Femur (tissue), 1 donor: Measurements from ENCODE around the gene PPP1R2.

Experiments
- DNase-seq: peaks from one replicate; pipeline ENCODE4 v3.0.0-alpha.2; 2017

Gene PPP1R2

GRCh38 chr3:195563317-195563716, 20.2 kb upstream of the PPP1R2 start:
- DNase-seq: no peak

DNA sequence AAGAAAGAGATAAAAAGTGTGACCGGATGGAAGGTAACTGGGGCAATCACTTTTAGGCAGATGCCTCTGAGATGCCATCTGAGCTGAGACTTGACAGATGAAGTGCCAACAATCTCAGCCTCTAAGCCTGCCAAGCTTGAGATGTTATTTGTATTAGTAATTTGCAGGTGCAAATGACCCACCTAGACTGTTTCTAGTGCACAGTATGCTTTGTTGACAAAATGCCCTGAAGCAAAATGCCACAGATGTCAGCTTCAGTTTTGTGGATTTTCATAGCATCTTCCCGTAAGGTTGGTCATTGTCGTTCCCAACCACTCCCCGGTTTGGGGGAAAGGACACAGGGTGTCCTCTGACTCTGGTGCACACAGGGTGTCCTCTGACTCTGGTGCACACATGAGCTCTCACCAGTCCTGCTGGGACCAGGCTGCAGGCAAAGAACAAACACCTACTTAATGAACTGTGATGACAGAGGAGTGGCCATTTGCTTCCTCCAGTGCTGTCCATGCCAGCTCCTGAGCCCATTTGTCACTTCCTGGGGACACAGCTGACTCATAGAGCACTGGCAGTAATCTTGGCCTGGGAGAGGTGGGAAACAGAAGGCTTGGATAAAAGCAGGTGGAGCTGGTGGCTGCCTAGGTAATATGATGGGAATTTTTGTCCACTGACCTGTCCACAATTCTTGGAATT, 16.7 kb upstream of the PPP1R2 start:
- no peak for DNase-seq

GRCh38 chr3:195558602-195559001, 15.5 kb upstream of the PPP1R2 start:
- DNase-seq: no peak

DNA sequence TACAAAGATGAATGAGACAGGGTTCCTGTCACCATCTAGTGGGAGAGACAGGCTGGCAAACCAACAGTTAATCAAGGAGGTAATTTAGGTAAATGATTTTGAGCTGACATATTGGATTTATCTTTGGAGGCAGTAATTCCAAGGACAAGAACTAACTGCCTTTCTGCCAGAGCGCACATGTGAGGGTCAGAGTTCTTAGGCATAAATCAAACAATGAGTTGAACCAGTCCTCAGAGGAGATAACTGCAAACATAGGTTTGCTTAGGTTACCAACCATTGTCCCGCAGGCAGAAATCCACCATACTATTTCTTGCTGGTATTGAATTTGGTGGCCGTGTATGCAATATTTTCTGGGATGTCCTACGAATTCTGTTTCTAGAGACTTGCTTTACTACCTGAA, 14.2 kb upstream of the PPP1R2 start:
- no peak for DNase-seq

GRCh38 chr3:195556390-195556789, 13.3 kb upstream of the PPP1R2 start:
- DNase-seq: no peak

GRCh38 chr3:195555110-195555509, 12.0 kb upstream of the PPP1R2 start:
- DNase-seq: no peak

- DNase-seq: no peak
These were observed 11.3 kb upstream of the PPP1R2 start for GRCh38 chr3:195554458-195554857.

DNA sequence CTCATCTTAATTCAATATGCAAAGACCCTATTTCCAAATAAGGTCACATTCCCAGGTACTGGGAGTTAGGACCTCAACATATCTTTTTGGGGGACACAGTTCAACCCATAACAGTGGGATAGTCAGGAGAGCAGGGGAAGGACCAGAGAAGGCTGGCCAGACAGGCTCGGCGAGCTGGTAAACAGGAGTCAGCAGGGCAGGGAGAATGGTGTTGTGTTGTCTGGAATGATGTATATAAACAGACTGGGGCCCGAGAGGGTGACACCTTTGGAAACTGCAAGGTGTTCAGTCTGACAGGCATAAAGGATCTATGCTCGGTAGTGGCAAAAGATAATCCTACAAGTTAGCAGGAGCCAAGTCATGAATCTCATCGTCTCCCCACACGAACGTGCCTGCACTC, 10.1 kb upstream of the PPP1R2 start:
- no peak for DNase-seq

- DNase-seq: peak; percentile 59
These were observed 8.4 kb upstream of the PPP1R2 start for GRCh38 chr3:195551381-195551978.

DNA sequence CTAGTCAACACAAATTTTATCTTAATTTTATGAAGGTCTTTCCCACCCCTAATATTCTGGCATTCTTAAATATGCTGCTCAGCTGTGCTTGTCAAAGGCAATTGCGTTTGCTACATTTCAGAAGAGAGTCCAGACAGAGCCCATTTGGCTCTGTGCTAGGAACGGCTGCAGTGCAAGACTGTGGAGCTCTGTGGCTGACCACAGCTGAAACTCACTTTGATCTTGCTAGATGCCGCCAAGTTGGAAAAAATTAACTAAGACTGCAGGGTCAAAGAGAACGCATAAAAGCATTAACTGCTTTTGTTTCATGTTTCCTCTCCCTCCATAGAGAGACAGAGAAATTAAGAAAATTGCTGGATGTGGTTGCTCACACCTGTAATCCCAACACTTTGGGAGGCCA, 7.6 kb upstream of the PPP1R2 start:
- no peak for DNase-seq

GRCh38 chr3:195549931-195550519, 6.9 kb upstream of the PPP1R2 start:
- DNase-seq: peak; percentile 33

- DNase-seq: no peak
These were observed 5.9 kb upstream of the PPP1R2 start for GRCh38 chr3:195548987-195549386.

DNA sequence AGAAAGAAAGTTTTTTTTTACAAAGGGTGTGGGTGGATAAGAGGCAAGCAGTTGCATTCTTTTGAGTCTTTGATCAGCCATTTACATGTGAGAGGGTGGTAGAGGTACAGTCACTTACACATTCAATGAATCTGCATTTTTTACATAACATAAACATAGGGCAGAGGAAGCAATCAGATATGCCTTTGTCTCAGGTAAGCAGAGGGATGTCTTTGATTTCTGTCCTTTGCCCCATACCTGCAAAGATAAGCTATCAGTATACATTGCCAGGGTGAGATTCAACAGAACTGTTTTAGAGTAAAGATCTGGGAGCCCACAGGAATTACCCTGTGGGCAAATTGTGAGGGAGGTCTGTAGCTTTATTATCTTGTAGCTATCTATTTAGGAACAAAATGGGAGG, 5.4 kb upstream of the PPP1R2 start:
- no peak for DNase-seq

GRCh38 chr3:195548006-195548405, 4.9 kb upstream of the PPP1R2 start:
- no peak for DNase-seq

GRCh38 chr3:195546130-195546560, 3.0 kb upstream of the PPP1R2 start:
- DNase-seq: no peak

DNA sequence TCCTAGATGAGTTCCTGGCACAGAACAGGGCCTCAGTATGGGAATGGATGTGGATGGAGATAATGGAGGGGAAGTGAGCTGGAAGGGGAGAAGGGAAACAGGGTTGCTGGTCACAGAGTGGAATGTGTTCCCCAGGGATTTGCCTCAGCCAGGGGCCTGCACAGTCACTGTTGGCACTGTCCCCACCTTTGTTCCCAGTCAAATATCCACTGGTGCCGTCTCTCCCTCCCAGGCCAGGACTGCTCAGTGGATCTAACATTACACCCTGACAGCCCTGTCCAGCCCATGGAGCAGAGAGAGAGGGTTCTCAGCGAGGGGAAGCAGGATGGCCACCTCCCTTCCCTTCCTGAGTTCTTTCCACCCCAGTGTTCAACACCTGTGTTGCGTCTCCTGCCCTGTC, 1.5 kb upstream of the PPP1R2 start:
- no peak for DNase-seq

GRCh38 chr3:195544230-195544536, 1.1 kb upstream of the PPP1R2 start:
- DNase-seq: no peak

DNA sequence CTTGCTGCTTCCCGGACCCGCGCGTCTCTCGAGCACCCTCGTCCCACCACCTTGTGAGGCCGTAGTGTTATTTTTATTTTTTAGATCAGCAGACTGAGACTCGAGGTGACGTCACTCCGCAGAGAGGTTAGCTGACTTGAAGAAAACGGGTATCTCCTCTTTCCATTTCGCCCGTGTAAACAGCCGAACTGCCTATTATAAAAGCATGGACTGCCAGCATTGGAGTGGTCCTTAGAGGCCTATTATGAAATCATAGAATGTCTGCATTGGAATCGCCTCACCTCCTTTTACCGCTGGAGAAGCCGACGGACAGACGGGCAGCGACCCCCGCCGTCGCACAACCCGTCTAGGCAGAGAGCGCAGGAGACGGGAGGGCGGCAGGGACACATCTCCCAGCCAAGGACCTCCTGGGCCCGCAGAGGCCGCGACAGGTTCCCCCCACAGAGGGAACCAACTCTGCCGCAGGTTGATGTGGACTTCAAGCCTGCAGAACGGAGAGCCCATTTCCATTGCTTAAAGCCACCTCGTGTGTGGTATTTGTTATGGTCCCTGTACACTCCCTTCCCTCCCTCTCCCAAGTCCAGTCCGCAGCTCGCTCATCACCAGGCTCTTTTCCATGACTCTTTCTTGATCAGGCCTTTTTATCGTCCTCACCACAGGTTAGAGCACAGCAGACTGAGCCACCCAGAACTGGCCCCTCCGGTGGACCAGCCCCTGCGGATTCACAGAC, 540 bp upstream of the PPP1R2 start:
- DNase-seq: no peak

DNA sequence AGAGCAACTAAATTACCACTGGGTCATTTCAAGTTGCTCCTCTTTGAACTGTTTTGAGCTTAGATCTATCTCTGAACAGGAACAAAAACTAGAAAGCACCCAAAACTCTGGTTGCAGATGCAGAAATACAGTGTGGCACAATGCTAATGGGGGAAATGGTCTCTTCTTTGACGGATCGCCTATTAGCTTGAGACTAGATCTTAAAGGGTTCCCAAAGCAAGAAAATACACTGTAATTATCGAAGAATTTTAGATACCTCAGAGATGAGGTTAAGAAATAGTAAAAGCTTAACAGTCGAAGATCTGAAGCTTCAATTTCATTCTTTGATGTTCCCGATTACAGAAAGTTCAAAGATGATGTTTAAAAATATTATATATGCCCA, 818 bp downstream of the PPP1R2 start:
- no peak for DNase-seq

GRCh38 chr3:195540511-195540910, 2.6 kb downstream of the PPP1R2 start:
- DNase-seq: no peak

GRCh38 chr3:195540027-195540426, 3.1 kb downstream of the PPP1R2 start:
- DNase-seq: no peak

DNA sequence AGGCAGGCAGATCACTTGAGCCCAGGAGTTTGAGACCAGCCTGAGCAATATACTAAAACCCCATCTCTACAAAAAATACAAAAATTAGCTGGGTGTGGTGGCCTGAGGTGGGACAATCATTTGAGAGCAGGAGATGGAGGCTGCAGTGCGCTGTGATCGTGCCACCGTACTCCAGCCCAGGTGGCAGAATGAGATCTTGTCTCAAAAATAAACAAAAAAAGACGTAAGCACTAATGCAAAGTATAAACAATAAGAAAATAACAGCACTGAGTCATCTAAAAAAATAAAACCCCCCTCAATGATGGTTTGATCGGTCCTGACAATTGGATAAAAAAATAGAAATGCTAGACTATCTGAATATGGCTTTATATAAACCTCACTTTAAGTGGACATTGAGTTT, 3.6 kb downstream of the PPP1R2 start:
- no peak for DNase-seq

DNA sequence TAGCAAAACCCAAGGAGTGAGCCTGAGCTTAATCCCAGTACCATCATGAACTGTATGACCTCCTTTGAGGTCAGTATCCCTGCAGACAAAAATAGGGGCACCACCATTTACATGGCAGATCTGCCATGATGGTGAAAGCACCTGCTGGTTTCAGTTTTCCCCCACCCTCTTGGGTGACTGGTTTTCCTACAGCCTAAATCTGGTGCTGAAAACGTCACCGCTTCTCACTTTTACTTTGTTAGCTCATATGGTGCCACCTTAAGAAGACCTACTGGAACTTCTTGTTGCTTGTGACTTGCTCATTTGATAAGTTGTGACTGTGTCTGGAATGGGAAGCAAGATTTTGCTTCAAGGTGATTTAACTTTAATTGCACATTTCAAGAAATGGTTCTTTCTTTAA, 5.1 kb downstream of the PPP1R2 start:
- no peak for DNase-seq

DNA sequence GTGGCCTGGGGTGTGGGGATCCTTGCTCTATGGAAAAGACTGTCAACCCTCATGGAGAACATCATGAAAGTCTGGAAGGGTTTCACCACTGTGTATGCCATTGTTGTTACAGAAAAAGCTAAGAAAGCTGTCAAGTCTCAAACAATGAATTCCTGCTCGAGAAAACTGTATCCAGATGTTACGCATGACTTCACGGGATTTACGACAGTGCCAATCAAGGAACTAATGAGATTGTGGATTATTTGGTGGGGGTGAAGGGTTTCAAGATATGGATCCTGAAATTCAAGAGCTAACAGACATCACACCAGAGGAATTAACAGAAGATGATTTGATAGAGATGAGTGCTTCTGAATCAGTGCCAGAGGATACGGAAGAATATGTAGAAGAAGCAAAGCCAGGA, 7.8 kb downstream of the PPP1R2 start:
- no peak for DNase-seq
